H1 (cell line): ENCODE results near the gene NSF.
"Not testable (repeated sequence)": the region's sequence is repeated elsewhere in the genome, so short reads cannot be mapped to it uniquely, and the experiment has no call there.

ENCODE experiments used
- BACH1 ChIP-seq: IDR thresholded peaks from 2 replicates; pipeline ENCODE4 v1.6.1; 2012; ENCODE audit warnings: low read length, improper control_type of control experiment
- CTCF ChIP-seq, 3 experiments: IDR thresholded peaks; 1 replicate in 2 of 3; 2 replicates in 1 of 3; pipeline versions ENCODE4 v1.5.1 to v1.6.1; 2011; ENCODE audit warnings: low read length in 3 of 3, mild to moderate bottlenecking in 3 of 3, inconsistent platforms in 2 of 3, low read depth in 1 of 3, moderate library complexity in 1 of 3; ENCODE audit not compliant: insufficient read depth in 1 of 3; ENCODE audit errors: control extremely low read depth in 1 of 3
- JUND ChIP-seq: IDR thresholded peaks from 2 replicates; pipeline ENCODE4 v1.6.1; 2011; ENCODE audit warnings: mild to moderate bottlenecking, improper control_type of control experiment, low read length
- MAX ChIP-seq: IDR thresholded peaks from 2 replicates; pipeline ENCODE4 v1.6.1; 2012; ENCODE audit warnings: inconsistent platforms
- POLR2A ChIP-seq, 2 experiments: IDR thresholded peaks; 1 replicate in 1 of 2; 2 replicates in 1 of 2; pipeline ENCODE4 v1.6.1; 2011; ENCODE audit warnings: low read depth in 2 of 2, low read length in 2 of 2, mild to moderate bottlenecking in 2 of 2; ENCODE audit errors: control extremely low read depth in 1 of 2
- ZNF274 ChIP-seq: IDR thresholded peaks from 2 replicates; pipeline ENCODE4 v1.7.0; 2012; ENCODE audit warnings: low read length, borderline replicate concordance; ENCODE audit errors: extremely low read depth

GRCh38 chr17:46585444-46585843 is 5.0 kb upstream of the NSF start:
- TF ChIP-seq CTCF (IDR thresholded peaks at IDR 0.05; ENCODE audit: control extremely low read depth in 1 of 3, insufficient read depth in 1 of 3, low read depth in 1 of 3, low read length in 3 of 3); JUND; MAX; POLR2A (IDR thresholded peaks at IDR 0.05; ENCODE audit: control extremely low read depth in 1 of 2, low read depth in 2 of 2, low read length in 2 of 2); BACH1; ZNF274: not testable (repeated sequence)
